ENCODE results near the gene EFCAB6. TPM values are rescaled to one million over a fixed set of nuclear protein-coding genes. Genes with fewer than 3 reads are reported as not detected.

EFCAB6 gene
- total RNA-seq, 6 donors from 2014 or later: 2.4 to 94.3 (median 6.6) TPM

DNA sequence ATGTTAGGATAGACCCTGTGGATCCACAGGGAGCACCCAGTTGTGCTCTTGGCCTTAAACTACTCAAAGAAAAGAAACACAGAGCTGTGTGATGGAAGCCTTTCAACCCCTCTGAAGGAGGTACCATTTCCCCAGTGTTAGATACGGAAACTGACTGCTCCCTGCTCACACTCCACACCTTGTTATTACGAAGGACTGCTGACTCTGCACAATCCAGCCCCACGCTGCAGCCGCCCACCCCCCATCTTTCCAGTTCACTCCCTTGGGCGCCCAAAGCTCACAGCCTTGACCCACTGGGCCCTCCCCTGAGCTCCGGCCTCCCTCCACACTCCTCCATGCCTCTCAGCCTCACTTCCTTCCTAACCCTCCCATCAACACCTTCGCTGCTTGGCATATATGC lies 75.5 kb downstream of the EFCAB6 start:
- no peaks in the 10 kb centered on the region for H3K4me1 ChIP-seq
- 89 to 97% methylated on average over 7 of the region's 7 CpGs for WGBS, 2 donors
- no peaks in the 10 kb centered on the region for H3K27me3 ChIP-seq
- TF ChIP-seq EP300 (IDR thresholded peaks at IDR 0.05) (no peak), CTCF (IDR thresholded peaks at IDR 0.05) (no peak), POLR2A (IDR thresholded peaks at IDR 0.05) (no peak), POLR2AphosphoS5 (IDR thresholded peaks at IDR 0.05) (no peak)
- no peak for ATAC-seq (ENCODE audit: low FRiP score in 2 of 2)
- no peaks in the 10 kb centered on the region for H3K36me3 ChIP-seq
- H3K9me3 ChIP-seq: no peaks in the 10 kb centered on the region
- no peak overlapping the region for H3K4me3 ChIP-seq
- DNase-seq: no peak
- no peak overlapping the region for H3K27ac ChIP-seq

- TF ChIP-seq POLR2AphosphoS5 (IDR thresholded peaks at IDR 0.05): no peak
- TF ChIP-seq CTCF (IDR thresholded peaks at IDR 0.05): no peak
- no peak for TF ChIP-seq POLR2A (IDR thresholded peaks at IDR 0.05)
- TF ChIP-seq EP300 (IDR thresholded peaks at IDR 0.05): no peak
- DNase-seq (no peak), ATAC-seq (ENCODE audit: low FRiP score in 2 of 2) (no peak)
- Histone ChIP-seq H3K27me3 (no peaks in the 10 kb centered on the region), H3K4me3 (no peak overlapping the region), H3K27ac (no peak overlapping the region), H3K9me3 (no peaks in the 10 kb centered on the region), H3K4me1 (no peaks in the 10 kb centered on the region), H3K36me3 (no peaks in the 10 kb centered on the region)
- 84 to 88% methylated on average over 9 of the region's 9 CpGs for WGBS, 2 donors
Measured at GRCh38 chr22:43734370-43735150, 77.5 kb downstream of the EFCAB6 start.

DNA sequence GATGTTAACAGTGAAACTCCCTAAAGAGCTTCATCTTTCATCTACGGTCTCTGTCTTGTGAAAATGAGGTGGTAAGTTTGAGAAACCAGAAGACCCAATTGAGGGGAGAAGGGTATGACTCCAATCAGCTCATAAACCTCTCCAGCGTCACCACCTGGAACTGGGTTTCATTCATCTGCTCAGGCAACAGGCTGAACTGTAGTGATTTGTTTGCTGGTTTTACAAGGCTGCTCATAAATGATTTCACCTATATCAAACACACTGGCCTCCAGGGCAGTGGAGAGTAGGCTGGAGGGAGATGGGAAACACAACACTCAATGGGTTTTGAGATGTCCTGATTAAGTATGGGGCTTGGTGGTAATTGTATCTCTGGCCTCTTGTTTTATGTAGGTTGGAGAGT lies 79.0 kb downstream of the EFCAB6 start:
- Histone ChIP-seq H3K4me1 (no peaks in the 10 kb centered on the region), H3K36me3 (no peaks in the 10 kb centered on the region), H3K27ac (no peak overlapping the region), H3K9me3 (no peaks in the 10 kb centered on the region), H3K27me3 (no peaks in the 10 kb centered on the region), H3K4me3 (no peak overlapping the region)
- DNase-seq (no peak), ATAC-seq (ENCODE audit: low FRiP score in 2 of 2) (no peak)
- TF ChIP-seq POLR2AphosphoS5 (IDR thresholded peaks at IDR 0.05): no peak
- TF ChIP-seq POLR2A (IDR thresholded peaks at IDR 0.05): no peak
- TF ChIP-seq CTCF (IDR thresholded peaks at IDR 0.05): no peak
- 68 to 71% methylated on average over 2 of the region's 2 CpGs for WGBS, 2 donors

GRCh38 chr22:43731988-43732387 lies 80.1 kb downstream of the EFCAB6 start:
- Histone ChIP-seq H3K36me3 (no peaks in the 10 kb centered on the region), H3K4me1 (no peaks in the 10 kb centered on the region), H3K27ac (no peak overlapping the region), H3K9me3 (no peaks in the 10 kb centered on the region), H3K27me3 (no peaks in the 10 kb centered on the region), H3K4me3 (no peak overlapping the region)
- ATAC-seq (ENCODE audit: low FRiP score in 2 of 2) (no peak), DNase-seq (no peak)
- WGBS, 2 donors: 72% methylated on average over 5 of the region's 5 CpGs
- TF ChIP-seq CTCF (IDR thresholded peaks at IDR 0.05) (no peak), POLR2A (IDR thresholded peaks at IDR 0.05) (no peak), POLR2AphosphoS5 (IDR thresholded peaks at IDR 0.05) (no peak), EP300 (IDR thresholded peaks at IDR 0.05) (no peak)

- Histone ChIP-seq H3K4me1 (no peaks in the 10 kb centered on the region), H3K36me3 (no peaks in the 10 kb centered on the region), H3K4me3 (no peak overlapping the region), H3K27ac (no peak overlapping the region), H3K9me3 (no peaks in the 10 kb centered on the region), H3K27me3 (no peaks in the 10 kb centered on the region)
- ATAC-seq (ENCODE audit: low FRiP score in 2 of 2): no peak
- TF ChIP-seq EP300 (IDR thresholded peaks at IDR 0.05) (no peak), POLR2A (IDR thresholded peaks at IDR 0.05) (no peak)
- no peak for DNase-seq
- WGBS, 2 donors: 80 to 100% methylated on average over 1 of the region's 1 CpG
Measured at GRCh38 chr22:43726964-43727543, 85.1 kb downstream of the EFCAB6 start.
